Activated CD4-positive, alpha-beta T cell treated with anti-CD3 and anti-CD28 coated beads, Interleukin-2, amount 50 U/mL, for 48 hours (primary cell): Measurements from ENCODE around the gene RNF4.
"Not testable (repeated sequence)": the region's sequence is repeated elsewhere in the genome, so short reads cannot be mapped to it uniquely, and the experiment has no call there.

Experiments
- DNase-seq, 2 experiments: peaks; one replicate each; pipeline ENCODE4 v3.0.0-alpha.2; 2020

RNF4 gene

GRCh38 chr4:2459589-2460349 lies 9.1 kb upstream of the RNF4 start:
- no peak for DNase-seq

- DNase-seq, result no peak
These were observed 7.5 kb upstream of the RNF4 start for GRCh38 chr4:2461246-2461960.

- peak; percentile 59 to 65 for DNase-seq
These were observed 6.5 kb upstream of the RNF4 start for GRCh38 chr4:2462218-2462991.

- DNase-seq, result no peak
These were observed 5.7 kb upstream of the RNF4 start for GRCh38 chr4:2462992-2463762.

- no peak for DNase-seq
These were observed 3.9 kb upstream of the RNF4 start for GRCh38 chr4:2465032-2465431.

GRCh38 chr4:2465544-2465943 lies 3.4 kb upstream of the RNF4 start:
- not testable (repeated sequence) for DNase-seq

- DNase-seq, result peak; percentile 76 to 82
These were observed 482 bp downstream of the RNF4 start for GRCh38 chr4:2469192-2469984.

GRCh38 chr4:2470791-2471190 lies 1.9 kb downstream of the RNF4 start:
- no peak for DNase-seq

GRCh38 chr4:2472187-2472586 lies 3.3 kb downstream of the RNF4 start:
- DNase-seq, result no peak

- DNase-seq, result no peak
These were observed 9.3 kb downstream of the RNF4 start for GRCh38 chr4:2478229-2478628.

- DNase-seq, result no peak
These were observed 11.7 kb downstream of the RNF4 start for GRCh38 chr4:2480649-2481048.

- DNase-seq, result no peak
These were observed 13.3 kb downstream of the RNF4 start for GRCh38 chr4:2482192-2482591.

- DNase-seq, result peak in 1 of 2 experiments; percentile 14
These were observed 13.8 kb downstream of the RNF4 start for GRCh38 chr4:2482693-2483092.

GRCh38 chr4:2483237-2483636 lies 14.3 kb downstream of the RNF4 start:
- DNase-seq, result no peak

- DNase-seq, result no peak
These were observed 15.3 kb downstream of the RNF4 start for GRCh38 chr4:2484185-2484584.

- peak; percentile 50 to 64 for DNase-seq
These were observed 16.1 kb downstream of the RNF4 start for GRCh38 chr4:2484993-2485392.

GRCh38 chr4:2485956-2486355 lies 17.1 kb downstream of the RNF4 start:
- DNase-seq, result no peak

- no peak for DNase-seq
These were observed 18.1 kb downstream of the RNF4 start for GRCh38 chr4:2486981-2487380.

- no peak for DNase-seq
These were observed 18.7 kb downstream of the RNF4 start for GRCh38 chr4:2487632-2488031.

GRCh38 chr4:2489081-2489805 lies 20.3 kb downstream of the RNF4 start:
- no peak for DNase-seq

GRCh38 chr4:2489841-2490552 lies 21.1 kb downstream of the RNF4 start:
- no peak for DNase-seq
